NCI-H82 treated with DMSO at 0.1 percent for 48 hours (cell line): Measurements from ENCODE around the gene NT5C3A.
"Not testable (repeated sequence)": the region's sequence is repeated elsewhere in the genome, so short reads cannot be mapped to it uniquely, and the experiment has no call there.

Source experiments
- DNase-seq: peaks from one replicate; lab custom pipeline; 2025; ENCODE audit not compliant: unreplicated experiment; lab: John Stamatoyannopoulos, UW

Gene NT5C3A

GRCh38 chr7:33041631-33042428, 20.7 kb downstream of the NT5C3A start:
- DNase-seq, result no peak

GRCh38 chr7:33040803-33041516, 21.6 kb downstream of the NT5C3A start:
- DNase-seq, result no peak

DNA sequence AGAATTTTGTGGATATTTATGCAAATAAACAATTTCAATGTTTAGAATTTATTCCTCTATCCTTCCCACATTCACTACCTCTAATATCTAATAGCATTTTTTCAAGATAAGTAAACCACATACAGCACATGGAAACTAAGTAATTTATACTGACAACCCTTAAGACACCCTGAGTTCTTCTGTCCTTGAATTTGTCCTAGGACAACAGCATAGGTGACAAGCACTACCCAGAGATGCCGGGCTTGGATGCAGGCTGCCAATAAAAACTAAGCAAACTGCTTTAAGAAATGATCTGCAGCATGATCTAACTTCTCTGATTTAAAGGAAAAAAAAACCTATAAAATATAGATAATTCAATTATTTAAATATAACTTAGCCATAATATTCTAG, 22.7 kb downstream of the NT5C3A start:
- no peak for DNase-seq

- DNase-seq, result no peak
Measured at GRCh38 chr7:33039257-33039902, 23.2 kb downstream of the NT5C3A start.

GRCh38 chr7:33038639-33039038, 23.9 kb downstream of the NT5C3A start:
- no peak for DNase-seq

- DNase-seq, result no peak
Measured at GRCh38 chr7:33035776-33036175, 26.8 kb downstream of the NT5C3A start.

DNA sequence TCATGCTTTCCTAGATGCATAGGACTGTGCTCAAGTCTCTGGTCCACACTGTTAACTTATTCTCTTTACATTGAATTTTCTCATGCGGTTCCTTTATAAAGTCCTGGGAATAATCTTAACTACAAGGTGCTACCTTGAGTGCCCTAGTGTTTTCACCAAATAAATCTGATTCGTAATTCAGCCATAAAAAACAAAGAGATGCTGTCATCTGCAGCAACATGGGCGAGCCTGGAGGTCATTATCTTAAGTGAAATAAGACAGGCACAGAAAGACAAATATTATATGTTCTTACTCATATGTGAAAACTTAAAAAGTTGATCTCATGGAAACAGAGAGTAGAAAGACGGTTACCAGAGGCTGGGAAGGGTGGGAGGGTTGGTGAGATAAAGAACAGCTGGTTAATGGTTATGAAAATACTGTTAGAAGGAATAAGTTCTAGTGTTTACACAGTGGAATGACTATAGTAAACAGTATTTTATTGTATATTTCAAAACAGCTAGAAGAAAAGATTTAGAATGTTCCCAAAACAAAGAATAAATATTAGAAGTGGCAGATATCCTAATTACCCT, 38.3 kb downstream of the NT5C3A start:
- no peak for DNase-seq

DNA sequence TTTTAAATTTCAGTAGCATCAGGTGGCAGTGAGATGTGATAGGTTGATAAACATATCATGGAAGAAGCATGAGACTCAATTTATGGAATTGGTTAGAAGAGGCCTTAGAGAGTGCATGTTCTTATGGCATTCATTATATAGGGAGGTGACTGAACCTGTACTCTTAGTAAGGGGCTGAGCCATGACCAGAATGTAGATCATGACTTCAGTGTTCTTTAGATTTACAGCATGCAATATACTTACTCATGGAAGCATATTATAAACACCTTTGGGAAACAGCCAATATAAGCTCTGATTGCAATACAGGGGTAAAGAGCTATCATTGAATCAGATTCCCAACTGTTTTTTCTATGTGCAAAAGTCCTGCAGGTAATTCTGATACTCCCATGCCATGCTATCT, 50.2 kb downstream of the NT5C3A start:
- DNase-seq, result no peak

GRCh38 chr7:33009734-33010133, 52.8 kb downstream of the NT5C3A start:
- DNase-seq, result no peak

GRCh38 chr7:33005690-33006089, 56.9 kb downstream of the NT5C3A start:
- not testable (repeated sequence) for DNase-seq

- DNase-seq, result not testable (repeated sequence)
Measured at GRCh38 chr7:33005193-33005592, 57.4 kb downstream of the NT5C3A start.

DNA sequence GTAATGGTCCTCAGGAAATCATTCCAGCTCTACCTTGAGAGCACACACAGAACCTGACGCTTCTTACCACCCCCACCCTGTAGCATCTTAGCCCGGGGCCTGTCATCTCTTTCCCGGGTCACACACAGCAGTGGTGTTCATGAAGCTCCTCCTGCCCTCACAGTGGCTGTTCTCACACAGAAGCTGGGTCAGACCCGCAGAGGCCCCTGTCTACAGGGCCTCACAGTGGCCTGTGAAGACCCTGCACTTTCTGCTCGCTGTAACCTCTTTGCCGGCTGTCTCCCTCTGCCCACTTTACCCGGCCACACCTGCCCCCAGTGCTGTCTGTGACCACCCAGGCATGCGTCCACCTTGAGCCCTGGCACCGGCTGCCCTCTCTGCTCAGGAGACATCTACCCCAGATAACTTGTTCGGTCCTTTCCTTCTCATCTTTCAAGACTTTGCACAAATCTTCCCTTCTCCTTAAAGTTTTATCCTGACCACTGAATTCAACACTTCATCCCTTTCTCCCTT, 58.4 kb downstream of the NT5C3A start:
- DNase-seq, result not testable (repeated sequence)

DNA sequence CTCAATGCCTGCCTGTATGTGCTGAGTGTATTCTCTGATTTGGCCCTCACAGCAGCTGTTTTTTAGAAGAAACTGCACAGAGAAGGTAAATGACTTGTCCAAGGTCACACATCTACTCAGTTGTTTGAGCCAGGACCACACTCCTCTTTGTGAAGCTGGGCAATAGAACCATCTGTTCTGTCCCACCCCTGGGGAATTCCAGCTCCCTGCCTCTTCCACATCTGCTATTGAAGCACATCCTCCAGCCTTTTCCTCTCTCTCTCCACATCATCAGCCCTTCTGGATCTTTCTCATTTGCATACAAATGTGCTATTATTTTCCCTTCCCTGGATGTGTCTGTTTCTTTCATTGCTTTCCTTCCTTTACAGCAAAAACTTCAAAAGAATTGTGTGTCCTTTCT, 59.5 kb downstream of the NT5C3A start:
- DNase-seq, result not testable (repeated sequence)

GRCh38 chr7:32999380-32999779, 63.2 kb downstream of the NT5C3A start:
- DNase-seq, result not testable (repeated sequence)

DNA sequence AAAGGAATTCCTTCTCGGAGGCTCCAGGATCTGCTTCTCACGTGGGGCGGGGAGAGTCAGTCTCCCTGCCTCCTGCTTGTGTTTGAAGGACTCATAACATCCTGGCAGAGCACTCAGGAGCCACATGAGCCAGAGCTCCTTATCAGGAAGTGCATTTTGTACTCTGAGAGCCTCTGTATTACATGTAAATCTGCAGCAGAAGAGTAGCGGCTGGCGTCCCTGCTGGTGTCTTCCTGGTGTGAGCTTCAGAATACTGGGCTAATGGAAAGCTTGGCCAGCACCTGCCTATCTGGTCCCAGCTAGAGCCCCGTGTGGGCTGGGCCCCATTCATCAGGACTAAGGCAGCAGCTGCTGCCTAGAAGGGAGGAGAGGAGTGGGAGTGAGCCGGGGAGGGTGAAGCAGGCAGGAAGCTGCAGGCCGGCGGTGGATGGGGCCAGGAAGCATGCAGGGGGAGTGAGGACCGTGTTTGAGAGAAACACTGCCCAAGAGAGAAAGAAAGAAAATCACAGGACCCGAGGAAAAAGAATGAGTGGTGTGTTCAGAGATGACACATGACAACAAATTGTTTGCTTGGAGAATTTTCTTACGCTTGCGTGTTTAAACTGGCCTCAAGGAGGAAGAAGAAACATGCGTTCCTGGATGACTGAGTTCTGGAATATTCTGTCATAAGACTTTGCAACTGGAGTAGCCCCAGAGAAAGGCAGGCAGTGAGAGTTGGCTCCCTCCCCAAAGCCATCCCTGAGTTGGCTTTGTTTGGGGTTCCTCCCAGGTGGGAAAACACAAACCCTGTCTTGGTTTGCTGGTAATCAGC, 64.0 kb downstream of the NT5C3A start:
- DNase-seq, result not testable (repeated sequence)

DNA sequence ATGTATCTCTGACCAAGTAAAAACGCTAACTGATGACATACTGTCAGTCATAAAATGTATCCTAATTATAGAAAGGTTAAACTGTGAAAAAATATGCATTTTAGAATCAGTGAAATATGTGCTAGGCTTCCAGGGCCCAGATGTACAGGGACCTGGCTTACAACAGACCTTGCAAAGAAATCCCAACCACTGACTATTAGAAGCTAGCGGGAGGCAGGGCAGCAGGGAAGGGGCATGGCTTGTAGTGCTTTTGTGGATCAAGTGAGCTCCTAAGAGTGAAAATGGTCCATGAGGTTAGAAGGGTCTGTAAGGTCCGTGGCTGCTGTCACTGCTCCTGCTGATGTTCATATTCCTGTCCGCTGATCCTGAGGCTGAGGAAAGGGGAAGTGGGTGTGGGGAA, 64.6 kb downstream of the NT5C3A start:
- not testable (repeated sequence) for DNase-seq

- DNase-seq, result not testable (repeated sequence)
Measured at GRCh38 chr7:32992750-32993149, 69.8 kb downstream of the NT5C3A start.

DNA sequence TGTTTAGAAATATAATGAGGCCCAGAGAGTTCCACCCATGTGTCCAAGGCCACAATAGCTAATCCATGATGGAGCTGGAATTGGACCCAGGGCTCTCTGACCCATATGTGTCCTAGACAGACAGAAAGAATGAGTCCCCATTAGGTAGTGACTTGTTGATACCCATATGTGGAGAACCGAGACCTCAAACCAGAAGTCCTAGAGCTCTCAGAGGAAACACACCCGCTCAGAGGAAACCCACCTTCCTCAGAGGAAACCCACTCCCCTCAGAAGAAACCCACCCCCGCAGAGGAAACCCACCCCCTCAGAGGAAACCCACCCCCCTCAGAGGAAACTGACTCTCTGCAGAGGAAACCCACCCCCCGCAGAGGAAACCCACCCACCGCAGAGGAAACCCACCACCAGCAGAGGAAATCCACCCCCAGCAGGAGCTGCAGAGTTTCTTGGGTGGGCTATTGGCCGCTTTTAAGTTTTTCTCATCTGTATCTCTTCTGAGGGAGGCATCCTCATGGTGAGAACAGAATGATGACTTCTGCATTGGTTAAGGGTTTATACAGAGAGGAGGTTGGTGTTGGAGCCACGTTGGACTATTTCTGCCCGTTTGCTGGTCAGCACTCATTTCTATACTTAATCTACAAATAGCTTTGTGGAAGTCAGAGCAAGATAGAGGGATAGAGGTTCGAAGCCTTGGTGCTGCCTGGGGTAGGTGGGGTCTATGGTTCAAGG, 70.4 kb downstream of the NT5C3A start:
- not testable (repeated sequence) for DNase-seq

DNA sequence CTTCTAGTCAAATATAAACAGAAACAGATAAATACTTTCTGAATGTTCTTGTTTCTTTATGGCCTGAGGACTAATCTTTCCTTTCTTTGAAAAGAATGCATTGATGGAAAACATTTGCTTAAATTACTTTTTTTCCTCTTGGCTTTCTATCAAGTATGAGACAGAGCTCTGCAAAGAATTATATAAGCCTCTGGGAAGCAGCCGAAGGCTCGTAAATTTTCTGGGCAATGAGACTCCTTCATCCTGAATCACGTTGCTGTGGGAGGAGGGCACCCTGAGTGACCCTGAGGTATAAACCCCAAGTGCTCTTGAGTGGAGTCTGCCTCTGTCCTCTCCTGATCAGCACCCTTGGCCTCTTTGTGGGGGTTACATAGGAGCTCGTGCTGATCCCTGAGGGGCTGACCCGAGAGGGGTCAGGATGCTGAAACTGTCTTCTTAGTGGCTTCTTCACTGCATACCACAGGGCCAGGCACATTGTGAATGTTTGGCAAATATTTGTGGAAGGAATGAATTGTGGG, 71.4 kb downstream of the NT5C3A start:
- not testable (repeated sequence) for DNase-seq

- not testable (repeated sequence) for DNase-seq
Measured at GRCh38 chr7:32988148-32988547, 74.4 kb downstream of the NT5C3A start.
